HG02885 (cell line): ENCODE results near the gene RGS4.
"Not testable (repeated sequence)": the region's sequence is repeated elsewhere in the genome, so short reads cannot be mapped to it uniquely, and the experiment has no call there.

Experiments
- ATAC-seq: cut with Tn5 transposase; IDR thresholded peaks from one replicate; pipeline ENCODE4 v1.9.1; 2021; ENCODE audit warnings: mild to moderate bottlenecking; ENCODE audit not compliant: unreplicated experiment, poor library complexity

The RGS4 gene

GRCh38 chr1:163066168-163066567, 3.0 kb upstream of the RGS4 start:
- ATAC-seq: no peak

GRCh38 chr1:163066686-163067085, 2.5 kb upstream of the RGS4 start:
- no peak for ATAC-seq

- ATAC-seq: no peak
These were observed 445 bp upstream of the RGS4 start for GRCh38 chr1:163068716-163069115.

DNA sequence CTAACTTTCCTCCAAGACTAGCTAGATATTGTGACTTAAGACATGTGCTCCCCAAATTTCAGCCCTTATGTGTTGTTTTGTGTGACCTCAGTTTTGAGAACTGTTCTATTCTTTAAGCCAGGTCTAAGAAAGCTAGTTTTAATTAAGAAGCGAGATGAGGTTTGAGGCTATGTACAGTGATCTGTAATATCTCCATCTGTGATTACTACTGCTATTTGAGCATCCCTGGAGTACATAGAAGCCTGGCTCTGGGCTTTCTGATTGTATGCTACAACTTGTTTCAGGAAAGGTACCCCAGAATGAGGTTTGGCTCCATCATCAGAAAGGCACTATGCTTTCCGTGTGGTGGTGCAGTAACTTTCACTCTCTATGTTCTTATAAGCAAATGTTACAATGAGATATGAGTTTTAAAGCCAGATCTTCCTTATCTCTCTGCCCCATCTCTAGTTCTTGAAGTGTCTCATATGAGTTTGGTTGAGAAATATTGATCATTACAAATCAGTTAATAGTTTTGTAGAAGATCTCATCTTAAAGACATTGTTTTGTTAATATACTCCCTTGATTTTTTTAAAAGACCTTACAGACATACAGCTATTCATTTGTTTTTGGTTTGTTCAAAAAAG, 605 bp downstream of the RGS4 start:
- no peak for ATAC-seq

DNA sequence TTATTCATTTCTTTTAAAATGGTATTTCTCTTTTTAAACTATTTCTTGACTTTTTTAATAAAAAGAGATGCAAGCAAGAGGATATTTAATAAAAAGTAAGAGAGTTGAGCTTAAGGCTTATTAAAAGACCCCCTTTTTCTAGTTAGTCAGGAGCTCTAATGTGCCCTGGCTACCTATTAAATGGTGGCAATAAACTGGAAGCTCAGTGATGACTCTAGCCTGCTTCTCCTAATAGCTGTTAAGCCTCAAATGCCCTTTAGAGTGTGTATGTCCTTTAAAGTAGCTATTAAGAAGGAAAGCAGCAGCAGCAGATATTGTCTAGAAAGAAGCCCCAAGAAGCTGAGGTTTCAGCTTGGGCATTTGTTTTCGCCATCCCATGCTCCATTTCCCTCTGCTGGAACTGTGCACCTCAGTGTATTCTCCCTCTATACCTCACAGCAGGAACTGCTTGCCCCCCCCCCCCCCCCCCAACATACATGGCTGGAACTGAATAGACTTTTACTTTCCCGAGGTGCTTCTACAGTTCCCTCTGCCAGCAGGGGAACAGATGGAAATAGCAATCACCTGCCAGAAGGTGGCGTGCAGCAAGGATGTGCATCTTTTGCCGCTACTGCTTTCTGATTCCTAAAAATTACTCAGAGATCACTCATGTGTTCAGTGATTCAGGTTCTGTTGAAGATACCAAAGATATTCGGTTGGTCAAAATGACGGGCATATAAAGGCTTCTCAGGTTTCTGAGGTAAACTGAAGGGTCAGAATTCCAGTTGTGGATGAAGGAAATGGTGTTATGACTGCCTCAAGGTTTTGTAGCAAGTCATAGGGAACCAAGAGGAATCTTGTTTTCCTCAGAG, 2.5 kb downstream of the RGS4 start:
- peak; percentile 81 for ATAC-seq

GRCh38 chr1:163072658-163073057, 3.5 kb downstream of the RGS4 start:
- ATAC-seq: no peak

DNA sequence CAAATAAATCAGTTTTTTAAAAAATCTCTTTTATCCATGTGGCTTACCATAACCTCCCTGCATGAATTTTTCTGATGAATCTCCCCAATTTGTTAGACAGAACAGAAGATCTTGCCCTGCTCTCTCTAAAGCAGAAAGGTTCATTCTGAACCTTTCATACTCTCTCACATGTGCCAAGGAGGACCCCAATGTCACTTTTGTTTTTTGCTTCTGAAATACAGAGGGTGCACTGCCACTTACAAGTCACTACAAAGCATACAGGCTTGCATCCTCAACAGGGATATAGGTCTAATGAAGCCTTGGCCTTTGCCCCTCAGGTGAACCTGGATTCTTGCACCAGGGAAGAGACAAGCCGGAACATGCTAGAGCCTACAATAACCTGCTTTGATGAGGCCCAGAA, 4.8 kb downstream of the RGS4 start:
- no peak for ATAC-seq

GRCh38 chr1:163074716-163075284, 5.6 kb downstream of the RGS4 start:
- no peak for ATAC-seq

DNA sequence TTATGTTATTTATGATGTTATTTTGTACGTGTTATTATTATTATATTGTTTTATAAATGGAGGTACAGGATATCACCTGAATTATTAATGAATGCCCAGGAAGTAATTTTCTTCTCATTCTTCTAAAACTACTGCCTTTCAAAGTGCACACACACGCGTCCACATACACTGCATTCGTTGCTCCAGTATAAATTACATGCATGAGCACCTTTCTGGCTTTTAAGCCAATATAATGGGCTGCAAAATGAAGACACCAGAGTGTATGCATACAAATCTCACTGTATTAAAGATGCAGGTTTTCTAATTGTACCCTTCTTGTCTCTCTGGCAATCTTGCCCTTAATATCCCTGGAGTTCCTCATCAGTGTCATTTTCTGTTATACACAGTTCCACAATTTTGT, 6.9 kb downstream of the RGS4 start:
- ATAC-seq: no peak

- ATAC-seq: no peak
These were observed 7.3 kb downstream of the RGS4 start for GRCh38 chr1:163076446-163076845.

- no peak for ATAC-seq
These were observed 8.0 kb downstream of the RGS4 start for GRCh38 chr1:163076981-163077761.

DNA sequence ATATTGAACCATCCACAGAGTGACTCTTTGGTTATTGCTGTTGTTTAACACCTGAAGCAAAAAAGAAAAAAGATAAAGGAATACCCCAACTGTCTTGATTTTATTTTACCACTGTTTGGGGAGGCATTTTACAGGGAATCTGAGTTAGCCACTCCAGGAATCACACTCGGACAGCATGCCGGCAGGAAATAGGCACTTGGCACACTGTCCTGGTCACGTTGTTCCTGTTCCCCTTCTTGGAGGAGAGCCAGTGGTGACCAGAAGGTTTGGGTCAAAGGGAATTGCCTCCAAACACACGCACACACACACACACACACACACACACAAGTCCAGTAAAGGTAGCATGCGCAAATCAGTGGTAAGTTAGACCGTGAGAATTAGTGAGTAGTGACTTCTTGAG, 13.8 kb downstream of the RGS4 start:
- no peak for ATAC-seq

DNA sequence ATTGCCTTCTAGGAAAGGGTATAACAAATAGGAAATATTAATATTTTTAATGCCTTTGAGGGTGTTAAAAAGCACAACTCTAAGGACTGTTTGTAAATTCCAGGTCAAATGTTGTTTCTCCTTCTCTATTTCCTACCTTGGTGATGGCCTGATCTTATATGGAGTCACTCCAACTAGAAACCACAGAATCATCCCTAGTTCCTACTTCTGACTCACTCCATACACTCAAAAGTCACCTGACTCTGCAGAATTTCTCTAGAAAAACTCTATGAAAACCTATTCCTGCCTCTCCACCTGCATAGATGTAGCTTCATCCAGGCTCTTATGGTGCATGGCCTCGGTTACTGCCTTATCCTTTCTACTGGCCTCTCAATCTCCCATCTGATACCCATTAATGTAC, 14.5 kb downstream of the RGS4 start:
- no peak for ATAC-seq

- no peak for ATAC-seq
These were observed 15.2 kb downstream of the RGS4 start for GRCh38 chr1:163084330-163084729.

GRCh38 chr1:163085041-163085903, 16.1 kb downstream of the RGS4 start:
- no peak for ATAC-seq

DNA sequence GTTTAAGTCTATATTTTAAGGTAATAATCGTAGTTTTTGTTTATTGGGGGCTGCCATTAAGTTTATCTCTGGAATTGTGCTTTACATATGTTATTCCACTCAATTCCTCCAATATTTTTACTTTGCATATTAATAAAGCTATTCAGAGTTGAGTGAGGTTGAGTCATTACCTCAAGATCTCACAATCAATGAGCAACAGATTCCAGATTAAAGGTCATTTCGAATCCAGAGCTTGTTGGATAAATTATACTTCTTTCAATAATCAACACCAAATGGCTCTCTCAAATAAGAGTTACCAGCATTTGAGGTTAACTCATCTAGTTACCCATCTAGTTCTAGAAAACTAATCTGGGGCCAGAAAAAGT, 16.7 kb downstream of the RGS4 start:
- no peak for ATAC-seq

DNA sequence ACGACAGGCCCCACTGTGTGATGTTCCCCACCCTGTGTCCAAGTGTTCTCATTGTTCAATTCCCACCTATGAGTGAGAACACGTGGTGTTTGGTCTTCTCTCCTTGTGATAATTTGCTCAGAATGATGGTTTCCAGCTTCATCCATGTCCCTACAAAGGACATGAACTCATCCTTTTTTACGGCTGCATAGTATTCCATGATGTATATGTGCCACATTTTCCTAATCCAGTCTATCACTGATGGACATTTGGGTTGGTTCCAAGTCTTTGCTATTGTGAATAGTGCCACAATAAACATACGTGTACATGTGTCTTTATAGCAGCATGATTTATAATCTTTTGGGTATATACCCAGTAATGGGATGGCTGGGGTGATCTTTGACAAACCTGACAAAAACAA, 20.0 kb downstream of the RGS4 start:
- ATAC-seq: not testable (repeated sequence)

DNA sequence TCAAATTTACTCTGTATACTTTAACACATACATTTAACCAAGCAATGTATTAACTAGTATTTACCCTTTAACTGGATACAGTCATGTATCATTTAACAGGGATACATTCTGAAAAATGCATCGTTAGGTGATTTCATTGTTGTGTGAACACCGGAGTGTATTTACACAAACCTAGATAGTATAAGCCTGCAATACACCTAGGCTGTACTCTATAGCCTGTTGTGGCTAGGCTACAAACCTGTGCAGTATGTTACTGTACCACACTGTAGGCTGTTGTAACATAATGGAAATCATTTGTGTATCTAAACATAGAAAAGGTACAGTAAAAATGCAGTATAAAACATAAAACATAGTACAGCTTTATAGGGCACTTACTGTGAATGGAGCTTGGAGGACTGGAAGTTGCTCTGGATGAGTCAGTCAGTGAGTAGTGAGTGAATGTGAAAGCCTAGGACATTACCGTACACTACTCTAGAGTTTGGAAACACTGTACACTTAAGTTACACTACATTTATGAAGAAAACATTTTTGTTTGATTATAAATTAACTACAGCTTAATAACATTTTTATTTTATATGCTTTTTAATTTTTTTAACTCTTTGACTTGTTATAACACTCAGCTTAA, 21.3 kb downstream of the RGS4 start:
- no peak for ATAC-seq

DNA sequence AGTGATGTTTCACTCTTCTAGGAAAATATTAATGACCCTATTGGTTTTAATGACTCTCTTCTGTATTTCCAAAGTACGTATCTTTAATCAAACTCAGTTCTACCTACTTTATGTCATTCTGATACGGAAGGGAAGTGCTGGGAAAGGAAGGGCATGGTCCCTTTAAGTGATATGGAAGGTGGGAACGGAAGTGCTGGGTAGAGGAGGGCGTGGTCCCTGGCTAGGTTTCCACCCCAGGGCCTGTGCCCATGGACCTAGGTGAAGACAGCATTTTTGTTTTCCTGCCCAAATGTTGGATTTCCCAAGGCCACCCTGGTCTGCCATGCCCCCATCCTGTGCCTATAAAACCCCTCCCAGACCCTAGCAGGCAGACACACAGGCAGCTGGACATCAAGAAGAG, 24.0 kb downstream of the RGS4 start:
- ATAC-seq: no peak

DNA sequence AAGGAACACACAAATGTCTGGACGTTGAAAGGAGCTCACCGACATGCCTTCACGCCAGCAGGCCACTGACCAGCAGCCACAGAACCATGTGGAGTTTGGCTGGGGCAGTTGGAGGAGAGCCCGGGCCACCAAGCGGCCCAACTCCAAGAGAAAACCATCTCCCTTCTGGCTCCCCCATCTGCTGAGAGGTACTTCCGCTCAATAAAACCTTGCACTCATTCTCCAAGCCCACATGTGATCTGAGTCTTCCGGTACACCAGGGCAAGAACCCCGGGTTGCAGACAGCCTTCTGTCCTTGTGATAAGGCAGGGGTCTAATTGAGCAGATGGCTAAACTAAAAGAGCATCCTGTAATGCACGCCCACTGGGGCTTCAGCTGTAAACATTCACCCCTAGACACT, 24.4 kb downstream of the RGS4 start:
- no peak for ATAC-seq
